Fibroblast of pulmonary artery (primary cell): ENCODE measurements around the gene ZBTB16.

Experiments used
- DNase-seq: peaks from one replicate; pipeline ENCODE4 v3.0.0-alpha.2; 2010; ENCODE audit warnings: low read depth
- H3K4me3 ChIP-seq: replicated peaks from 2 replicates; pipeline ENCODE4 v1.5.1; 2011; ENCODE audit warnings: low read depth, mild to moderate bottlenecking, control low read depth, low read length, moderate library complexity
- CTCF ChIP-seq: IDR thresholded peaks from 2 replicates; pipeline ENCODE4 v1.5.1; 2011; ENCODE audit warnings: mild to moderate bottlenecking, control low read depth, low read length, inconsistent platforms; ENCODE audit errors: missing control alignments

Gene ZBTB16

DNA sequence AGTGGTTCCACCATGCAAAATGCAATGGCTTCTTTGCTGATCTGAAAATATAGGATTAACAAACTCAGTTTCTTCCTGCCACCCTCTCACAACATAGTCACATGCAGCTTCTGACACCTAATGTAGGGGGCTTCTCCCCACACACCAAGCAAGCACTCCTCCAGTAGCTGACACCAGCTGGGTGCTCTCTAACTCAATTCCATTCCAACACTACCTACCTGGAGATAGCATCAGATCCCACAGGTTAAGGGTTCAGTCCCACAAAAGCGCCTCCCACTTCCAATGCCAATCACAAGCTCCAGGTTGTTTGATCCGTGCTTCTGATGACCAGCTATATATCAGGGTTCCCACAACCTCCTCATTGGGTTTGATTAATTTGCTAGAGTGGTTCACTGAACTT, 204.9 kb downstream of the ZBTB16 start:
- no peak for TF ChIP-seq CTCF
- no peak overlapping the region for H3K4me3 ChIP-seq
- DNase-seq, result no peak

GRCh38 chr11:114265122-114265878, 205.8 kb downstream of the ZBTB16 start:
- no peak overlapping the region for H3K4me3 ChIP-seq
- TF ChIP-seq CTCF, result no peak
- no peak for DNase-seq

DNA sequence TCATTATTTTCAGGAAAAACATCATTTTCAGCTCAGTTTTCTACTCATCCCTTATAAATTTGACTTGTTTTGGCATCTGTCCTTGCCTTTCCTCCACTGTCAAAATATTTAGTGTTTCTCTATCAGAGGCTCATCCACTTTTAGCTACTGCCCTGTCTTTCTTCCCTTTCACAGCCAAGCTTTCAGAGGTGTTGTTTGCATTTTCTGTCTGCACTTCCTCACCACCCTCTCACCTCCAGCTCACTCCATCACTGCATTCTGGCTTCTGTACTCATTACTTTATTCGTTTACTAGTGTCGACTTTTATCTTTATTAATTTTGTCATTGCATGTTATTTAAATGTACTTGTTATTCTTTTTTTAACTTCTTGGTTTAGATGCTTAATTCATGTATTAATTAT, 210.0 kb downstream of the ZBTB16 start:
- H3K4me3 ChIP-seq, result no peak overlapping the region
- no peak for TF ChIP-seq CTCF
- DNase-seq, result no peak

GRCh38 chr11:114270531-114271270, 211.2 kb downstream of the ZBTB16 start:
- no peak overlapping the region for H3K4me3 ChIP-seq
- no peak for DNase-seq
- no peak for TF ChIP-seq CTCF

DNA sequence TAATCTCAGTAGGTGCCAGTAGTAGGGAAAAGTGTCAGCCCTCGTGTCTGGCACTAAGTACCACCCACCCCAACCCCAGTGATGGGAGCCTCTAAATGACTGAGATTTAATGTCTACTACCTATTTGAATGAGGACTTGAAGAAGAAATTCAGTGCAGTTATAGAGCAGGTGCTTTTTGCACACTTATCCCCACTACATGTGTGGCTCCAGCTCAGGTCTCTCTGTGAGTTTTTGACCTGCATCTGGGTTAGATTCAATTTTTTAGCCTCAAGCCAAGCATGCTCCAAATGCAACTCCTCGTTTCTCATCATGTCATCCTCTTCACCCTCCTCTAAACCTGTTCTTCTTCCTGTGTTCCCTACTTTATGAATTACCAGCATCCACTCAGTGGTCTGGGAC, 211.8 kb downstream of the ZBTB16 start:
- no peak for TF ChIP-seq CTCF

GRCh38 chr11:114272311-114272710, 212.8 kb downstream of the ZBTB16 start:
- H3K4me3 ChIP-seq, result no peak overlapping the region
- DNase-seq, result no peak
- TF ChIP-seq CTCF, result no peak

More for the DNA sequence above, 211.8 kb downstream of the ZBTB16 start:
- DNase-seq, result no peak
- H3K4me3 ChIP-seq, result no peak overlapping the region

- H3K4me3 ChIP-seq, result no peak overlapping the region
- no peak for TF ChIP-seq CTCF
- no peak for DNase-seq
These were observed 213.6 kb downstream of the ZBTB16 start for GRCh38 chr11:114273071-114273470.
